Right forelimb (tissue), 1 donor: ENCODE results near the gene LMX1A.
A peak's percentile ranks its signal among the peaks of the same experiment; 100 is the strongest.

Source experiments
- DNase-seq: peaks from one replicate; pipeline ENCODE4 v3.0.0-alpha.2; 2018

The LMX1A gene

DNA sequence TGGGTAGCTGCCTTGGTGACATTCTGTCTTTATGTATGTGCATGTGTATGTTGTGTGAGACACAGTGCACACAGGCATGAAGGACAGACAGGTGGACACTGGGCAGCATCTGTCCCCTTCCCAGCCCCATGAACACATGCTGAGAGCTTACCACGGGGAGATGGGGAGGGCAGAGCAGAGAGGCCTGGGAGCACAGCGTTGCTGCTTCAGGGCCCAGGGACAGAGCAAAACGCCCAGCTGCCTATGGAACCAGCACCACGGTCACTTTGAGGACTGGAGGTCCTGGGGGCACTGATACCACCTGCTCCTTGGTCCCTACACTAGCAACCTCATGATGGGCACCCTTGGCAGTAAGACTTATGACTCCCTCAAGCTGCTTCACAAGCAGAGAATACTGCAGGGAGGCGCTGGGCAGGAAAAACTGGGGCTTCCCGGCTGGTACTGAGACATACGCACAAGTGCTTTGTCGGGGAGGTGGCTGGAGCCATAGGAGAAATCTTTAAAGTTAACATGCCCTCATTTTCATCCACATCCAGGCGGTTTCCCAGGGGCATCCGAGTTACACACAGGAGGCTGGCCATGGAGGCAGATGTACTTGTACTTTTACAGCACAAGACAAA lies 40.3 kb downstream of the LMX1A start:
- no peak for DNase-seq

DNA sequence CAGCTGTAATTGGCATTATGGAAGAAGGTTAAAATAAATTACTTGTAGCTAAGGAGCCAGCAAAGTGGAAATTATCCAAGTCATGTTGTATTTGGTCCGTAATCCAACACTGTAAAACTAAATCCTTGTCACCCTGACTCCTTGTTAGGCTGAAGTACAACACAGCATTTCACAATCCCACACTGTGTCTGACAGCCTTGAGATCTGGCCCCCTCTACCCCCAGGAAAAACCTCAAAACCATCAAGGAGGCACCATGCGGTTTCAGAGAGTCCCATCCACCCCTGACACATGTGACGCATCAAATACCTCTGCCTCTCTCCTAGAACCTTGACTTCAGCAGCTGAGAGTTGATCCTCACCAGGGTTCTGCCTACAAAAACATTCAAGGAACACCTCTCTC lies 41.0 kb downstream of the LMX1A start:
- DNase-seq = no peak

DNA sequence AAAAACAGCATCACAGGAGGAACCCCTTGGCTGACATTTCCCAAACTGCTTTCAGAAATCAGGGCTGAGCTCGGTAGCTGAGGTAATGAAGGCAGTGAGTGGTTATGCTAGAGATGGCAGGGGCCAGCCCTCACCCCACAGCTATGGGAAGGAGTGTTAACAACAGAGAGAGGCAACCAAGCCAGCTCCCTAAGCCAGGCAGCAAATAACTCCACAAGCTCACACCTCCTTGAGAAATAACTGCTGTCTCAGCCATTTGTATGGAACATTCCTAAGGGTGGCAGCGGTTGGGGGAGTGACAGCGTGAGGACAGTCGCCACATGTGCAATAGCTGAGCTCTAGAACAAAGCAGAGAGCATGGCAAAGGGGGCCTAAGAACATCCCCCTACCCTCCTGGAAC lies 42.6 kb downstream of the LMX1A start:
- no peak for DNase-seq

DNA sequence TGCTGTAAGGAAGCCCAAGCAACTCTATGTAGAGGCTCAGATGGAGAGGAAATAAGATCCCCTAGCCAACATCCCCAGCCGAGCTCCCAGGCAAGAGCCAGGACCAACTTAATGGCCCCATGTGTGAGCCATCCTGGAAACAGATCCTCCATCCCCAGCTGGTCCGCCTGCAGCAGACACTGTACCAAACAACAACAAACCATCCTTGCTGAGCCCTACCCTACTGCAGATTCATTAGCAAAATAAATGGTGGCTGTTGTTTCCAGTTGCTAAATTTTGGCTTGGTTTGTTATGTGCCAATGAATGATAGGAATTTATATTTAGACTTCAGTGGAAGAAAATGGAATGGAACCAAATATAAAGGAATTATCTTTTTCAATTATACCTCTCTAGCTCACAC lies 43.9 kb downstream of the LMX1A start:
- DNase-seq = no peak

DNA sequence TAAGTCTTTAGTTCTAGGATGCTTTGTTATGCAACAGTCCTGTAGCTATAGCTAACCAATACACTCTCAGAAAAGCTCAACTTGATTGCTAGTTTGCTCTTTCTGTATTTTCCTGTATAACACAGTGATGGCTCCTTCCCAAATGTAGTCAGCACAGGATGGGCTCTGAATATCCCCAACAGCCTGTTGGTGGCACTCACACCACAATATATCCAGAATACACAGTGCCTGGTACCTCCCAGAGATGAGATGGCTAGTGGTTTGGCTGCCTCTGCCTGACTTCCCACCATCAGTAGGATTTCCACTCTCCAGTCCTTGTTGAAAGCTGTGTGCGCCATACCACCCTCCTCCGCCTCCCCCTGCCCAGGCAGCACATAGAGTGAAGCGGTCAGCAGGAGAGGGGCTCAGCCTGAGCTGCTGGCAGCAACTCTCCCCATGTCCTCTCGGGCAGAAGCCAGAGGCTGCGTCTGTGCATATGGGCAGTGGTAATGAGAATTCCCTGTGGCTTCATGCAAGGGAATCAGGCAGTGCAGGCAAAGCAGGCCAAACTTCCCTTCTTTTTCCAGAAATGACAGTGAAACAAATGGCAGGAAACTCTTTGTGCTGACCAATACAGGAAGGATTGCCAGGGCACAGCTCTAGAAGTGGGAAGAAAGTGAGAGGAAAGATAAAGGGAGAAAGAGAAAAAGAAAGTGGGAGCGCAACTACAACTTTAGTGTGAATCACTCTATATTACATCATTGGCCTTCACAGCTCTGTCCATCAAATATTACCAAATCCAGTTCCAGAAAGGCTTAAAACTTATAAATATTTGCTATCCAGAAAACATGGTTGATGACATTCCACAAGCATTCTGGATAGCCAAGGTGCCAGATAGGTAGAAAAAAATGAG lies 49.7 kb downstream of the LMX1A start:
- DNase-seq = no peak

DNA sequence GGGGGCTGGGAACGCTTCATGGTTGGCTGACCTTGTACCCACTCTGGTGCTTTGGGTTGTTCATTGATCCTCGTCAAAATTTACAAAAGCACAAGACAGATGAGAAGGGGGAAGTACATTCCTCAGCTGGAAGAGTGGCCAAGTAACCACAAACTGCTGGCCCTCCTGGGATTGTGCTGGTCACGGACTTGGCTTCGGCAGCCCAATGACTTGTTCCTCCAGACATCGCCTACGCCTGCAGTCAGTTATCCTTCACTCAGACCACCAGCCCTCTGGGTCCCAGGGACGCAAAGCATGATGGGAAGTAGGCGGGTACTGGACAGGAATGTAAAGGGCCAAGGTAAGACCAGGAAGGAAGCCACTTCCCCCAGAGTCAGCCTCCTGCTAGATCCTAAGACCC lies 53.1 kb downstream of the LMX1A start:
- DNase-seq = no peak

DNA sequence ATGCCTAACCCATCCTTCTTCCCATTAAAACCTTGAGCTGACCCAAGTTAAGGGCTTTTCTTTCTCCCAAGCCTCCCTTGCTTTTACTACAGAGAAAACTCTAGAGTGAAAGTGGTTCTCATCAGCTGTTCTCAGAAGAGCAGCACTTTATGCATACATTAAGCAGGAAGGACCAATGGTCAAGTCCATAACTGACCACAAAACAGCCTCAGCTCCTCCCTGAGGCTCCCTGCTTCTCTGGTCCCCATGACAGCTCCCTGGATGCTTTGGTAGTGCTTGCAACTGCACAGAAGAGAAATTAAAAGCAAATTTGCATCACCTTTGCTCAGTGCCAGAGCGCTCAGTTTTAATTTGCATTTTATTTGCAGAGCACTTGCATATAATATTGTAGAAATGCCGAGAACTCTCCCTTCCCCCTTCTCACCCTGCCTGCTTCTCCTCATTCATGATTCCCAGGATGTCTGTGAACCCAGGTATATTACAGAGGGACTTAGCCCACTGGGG lies 56.1 kb downstream of the LMX1A start:
- DNase-seq = no peak

DNA sequence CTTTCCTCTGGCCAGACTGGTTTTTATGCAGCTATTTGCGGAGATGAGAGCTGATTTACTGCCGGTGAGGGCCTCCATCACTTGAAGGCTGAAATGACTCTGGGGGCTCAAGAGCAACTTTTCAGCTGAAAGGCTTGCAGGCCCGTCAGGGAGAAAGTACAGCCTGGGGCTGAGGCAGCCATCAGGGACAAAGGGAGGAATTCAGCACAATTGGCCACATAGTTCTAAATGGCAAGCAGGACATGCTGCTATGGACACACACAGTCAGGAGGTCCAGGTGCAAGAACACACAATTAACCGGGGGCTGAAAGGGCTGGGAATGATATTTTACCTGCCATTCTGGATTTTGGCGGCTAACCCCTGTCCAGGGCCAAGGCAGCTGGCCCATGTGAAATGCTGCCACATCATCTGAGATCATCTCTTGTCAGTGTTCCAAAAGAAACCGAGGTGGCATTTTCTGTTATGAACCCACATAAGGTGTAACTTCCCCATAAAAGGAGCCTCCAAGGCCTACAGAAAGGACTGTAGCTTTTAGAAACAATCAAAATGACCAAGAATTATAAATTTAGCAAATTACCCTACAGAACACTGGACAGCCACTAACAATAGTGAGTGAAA lies 58.2 kb downstream of the LMX1A start:
- no peak for DNase-seq

DNA sequence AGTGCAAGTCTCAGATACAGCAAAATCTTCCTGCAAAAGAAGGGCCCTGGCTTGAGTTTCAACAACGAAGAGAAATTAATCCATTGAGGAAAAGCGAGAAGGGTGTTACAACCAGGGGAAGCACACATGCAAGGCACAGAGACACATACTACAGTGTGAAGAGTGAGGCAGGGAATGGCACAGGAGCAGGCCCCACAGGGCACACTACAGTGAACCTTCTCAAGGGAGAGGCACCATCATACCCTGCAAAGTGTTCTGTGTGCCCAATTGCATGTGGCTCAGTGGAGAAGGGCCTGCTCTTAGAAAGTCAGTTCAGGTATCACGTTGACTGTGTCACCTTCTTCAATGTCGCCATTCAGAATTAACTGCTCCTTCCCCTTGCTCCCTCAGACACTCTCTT lies 60.3 kb downstream of the LMX1A start:
- no peak for DNase-seq

DNA sequence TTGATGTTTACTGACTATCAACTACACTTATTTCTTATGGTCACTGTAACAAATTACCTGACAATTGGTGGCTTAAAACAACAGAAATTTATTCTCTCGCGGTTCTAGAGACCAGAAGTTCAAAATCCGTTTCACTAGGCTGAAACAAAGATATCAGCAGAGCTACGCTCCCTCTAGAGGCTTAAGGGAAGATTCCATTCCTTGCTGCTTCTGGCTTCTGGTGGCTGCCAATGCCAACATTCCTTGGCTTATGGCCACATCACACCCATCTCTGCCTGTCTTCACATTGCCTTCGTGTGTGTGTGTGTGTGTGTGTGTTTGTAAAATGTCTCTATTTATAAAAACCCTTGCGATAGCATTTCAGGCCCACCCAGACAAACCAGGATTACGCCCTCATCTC lies 66.4 kb downstream of the LMX1A start:
- DNase-seq = no peak

DNA sequence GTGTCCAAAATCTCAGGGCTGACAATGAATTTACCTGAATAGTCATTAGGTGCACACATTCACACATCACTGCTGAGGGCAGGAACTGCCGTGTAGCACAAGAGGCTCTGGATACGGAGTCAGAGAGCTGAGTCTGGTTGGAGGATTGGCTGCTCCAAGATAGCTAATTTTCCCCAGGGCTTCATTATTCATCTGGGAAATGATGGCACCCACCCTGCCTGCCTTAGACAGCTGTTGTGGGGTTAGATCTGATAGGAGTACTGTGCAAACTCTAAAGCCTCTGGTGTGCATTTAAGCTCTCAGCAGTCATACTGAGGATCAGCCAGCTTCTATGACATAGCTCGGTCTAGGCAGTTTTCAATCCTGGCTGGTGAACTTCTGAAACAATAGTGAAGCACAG lies 67.0 kb downstream of the LMX1A start:
- DNase-seq = no peak

DNA sequence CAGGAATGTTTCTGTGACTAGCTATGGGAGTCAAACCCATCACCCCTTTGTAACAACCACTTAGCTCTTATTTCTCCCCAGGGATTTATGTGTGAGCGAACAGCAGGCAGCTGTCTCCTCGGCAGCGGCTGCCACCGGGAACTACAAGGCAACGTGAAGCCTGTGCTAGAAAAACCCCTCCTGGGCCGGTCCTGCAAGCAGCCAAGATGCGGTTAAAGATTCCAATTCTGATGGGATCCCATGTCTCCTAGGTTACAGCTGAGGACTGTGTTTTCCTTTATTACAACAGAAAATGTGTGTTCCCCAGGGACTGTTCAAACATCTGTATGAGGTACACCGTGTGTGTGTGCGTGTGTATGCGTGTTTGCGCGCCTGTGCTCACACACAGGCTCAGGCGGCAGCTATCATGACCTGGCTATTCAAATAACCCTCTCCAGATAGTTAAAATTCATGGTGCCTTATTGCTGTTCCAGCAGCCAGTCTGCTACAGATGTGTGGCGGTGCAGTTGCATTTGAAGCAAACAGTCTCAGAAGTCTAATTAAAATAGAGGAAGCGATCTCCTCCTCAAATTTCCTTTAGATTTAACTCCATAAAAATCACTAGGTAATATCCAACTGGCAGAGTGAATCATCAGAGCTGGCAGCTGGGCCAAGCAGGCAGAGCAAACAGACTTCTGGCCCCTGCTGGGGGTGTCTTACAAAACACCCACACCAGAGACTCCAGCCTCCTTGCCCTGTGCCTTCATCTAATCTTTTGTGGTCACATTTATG lies 68.0 kb downstream of the LMX1A start:
- DNase-seq = peak; percentile 52

DNA sequence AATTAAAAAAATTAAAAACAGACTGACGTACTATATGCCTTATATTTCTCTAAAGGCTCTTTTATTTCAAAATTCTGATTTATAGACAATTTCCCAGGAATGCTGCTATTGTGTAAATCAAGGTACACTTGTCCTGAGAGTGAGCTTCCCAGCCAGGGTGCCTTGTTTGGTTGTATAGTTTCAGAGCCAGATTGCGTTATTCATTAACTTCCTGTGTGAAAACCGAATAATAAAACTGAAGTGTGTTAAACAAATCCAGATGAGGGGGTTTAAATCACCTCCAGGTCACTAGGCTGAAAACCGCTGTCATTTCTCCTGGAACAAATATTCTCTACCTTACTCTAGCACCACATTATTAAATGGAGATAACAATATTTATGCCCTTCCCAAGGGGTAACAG lies 68.7 kb downstream of the LMX1A start:
- DNase-seq = no peak

DNA sequence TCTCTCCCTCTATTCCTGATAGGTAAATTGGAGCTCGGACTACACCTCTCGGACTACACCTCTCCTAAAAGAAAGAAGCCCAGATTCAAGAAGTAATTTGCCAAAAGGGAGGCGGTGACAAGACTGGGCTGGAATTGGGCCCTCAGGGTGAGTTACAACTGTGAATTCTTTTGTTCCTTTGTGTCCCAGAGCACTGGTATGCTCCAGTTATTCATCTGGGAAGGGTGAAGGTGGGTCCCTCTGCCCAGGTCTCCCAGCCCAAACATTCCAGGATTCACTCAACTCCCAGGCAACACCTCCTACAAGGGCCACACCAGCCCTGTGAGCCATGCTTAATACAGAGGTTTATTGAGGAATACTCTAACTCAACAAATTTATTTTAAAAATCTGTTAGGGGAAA lies 69.2 kb downstream of the LMX1A start:
- no peak for DNase-seq

DNA sequence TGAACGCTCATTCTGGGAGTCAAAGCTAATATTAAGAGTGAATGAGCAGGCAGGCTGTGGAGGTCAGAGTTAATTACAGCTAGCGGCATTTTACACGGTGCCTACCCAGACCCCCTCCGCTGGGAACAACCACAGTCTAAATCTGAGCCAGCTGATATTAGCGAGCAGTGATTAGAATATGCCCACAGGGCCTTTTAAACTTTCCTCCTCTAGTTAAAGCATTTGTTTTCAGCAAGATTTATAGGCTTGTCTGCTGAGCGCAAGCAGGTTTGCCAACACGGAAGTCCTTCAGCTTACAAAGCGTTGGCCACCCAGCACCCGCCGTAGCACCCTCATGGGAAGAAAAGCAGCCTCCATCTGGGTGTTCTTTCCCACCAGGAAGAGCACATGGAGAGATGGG lies 72.1 kb downstream of the LMX1A start:
- no peak for DNase-seq

DNA sequence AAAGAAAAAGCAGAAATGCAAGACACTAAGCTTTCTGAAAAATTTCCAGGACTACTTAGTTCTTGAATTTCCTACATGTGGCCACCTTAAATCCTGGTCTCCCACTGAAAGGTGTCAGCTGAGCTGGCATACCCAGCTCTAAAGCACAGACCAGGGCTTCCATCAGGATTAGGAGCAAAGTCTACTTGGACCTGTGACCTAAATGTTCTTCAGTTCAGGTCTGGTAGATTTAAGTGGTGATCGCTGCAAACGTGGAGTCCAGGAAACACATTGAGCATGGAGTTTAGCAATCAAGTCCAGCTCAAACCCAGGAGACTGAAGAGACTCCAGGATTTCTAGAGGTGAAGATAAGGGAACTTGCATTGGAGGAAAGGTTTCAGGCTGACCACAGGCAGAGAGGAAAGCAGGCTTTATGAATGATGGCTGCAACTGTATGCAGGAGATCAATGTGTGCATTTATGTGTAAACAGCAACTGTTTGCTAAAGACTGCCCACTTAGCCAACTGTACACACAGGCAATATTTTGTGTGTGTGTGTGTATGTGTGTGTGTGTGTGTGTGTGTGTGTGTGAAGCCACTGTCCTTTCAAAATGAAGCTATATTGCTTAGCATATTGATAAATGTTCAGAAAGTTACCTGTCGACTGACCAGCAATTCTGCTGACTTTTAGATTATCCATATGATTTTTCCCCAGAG lies 75.2 kb downstream of the LMX1A start:
- DNase-seq = no peak

DNA sequence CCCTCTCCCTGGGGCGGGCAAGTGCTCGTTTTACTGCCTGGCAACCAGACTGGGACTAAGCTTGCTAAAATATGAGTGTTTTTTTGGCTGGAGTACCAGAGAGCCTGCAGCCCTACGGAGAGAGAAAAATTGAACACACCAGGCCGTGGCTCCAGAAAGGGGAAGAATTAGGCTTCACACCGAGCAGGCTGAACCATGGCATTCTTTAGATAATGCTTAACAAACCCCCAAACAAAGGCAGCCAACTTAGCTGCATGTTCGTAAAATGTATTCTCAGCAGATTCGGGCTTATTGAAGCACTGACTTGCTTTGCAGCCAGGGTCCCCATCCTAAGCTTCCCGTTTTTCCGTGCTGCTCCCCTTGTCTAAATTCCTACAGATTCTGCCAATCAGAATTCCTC lies 76.6 kb downstream of the LMX1A start:
- DNase-seq = no peak

DNA sequence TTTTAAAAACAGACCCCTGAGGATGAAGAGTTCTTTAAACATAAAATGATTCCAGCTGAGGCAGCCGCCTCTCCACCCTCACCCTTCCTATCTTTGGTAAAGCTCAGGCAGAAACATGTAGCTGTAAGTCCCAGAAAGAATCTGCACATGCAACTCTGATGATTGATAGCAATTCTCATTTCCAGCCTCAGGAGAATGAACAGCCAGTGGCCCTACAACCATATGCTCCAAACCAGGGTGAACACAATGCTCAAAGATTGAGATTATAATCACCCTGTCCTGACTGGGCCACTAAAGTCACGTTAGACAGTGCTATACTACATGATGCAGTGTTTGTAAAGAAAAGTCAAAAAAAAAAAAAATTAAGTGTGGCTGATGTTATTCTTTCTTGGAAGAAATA lies 80.2 kb downstream of the LMX1A start:
- DNase-seq = no peak

DNA sequence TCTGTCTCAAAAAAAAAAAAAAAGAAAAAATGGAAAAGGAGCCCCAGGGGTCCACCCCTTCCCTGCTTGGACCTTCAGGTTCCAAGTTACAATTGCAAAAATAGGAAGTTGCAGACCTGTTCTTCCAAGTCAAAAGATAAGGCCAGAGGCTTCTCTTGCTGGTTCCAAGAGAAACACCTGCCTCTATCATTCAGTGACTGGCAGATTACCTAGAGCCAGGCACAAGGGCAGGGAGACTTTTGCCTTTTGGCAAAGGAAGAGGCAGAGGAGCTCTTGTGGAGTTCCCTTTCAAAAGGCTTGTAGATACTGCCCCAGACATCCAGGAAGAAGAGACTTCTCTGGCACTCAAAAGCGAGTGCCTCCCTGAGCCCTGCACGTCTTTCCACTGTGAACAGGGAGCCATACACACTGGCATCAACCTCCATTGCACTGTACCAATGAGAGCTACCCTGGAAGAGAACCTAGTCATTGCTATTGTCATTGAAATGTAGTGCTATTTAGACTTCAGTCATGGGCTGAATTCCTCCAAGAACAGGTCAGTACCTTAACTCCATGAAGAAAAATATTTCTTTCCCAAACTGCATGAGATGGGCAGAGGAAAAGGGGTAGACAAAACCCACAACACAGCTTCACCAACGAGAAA lies 91.2 kb downstream of the LMX1A start:
- no peak for DNase-seq

DNA sequence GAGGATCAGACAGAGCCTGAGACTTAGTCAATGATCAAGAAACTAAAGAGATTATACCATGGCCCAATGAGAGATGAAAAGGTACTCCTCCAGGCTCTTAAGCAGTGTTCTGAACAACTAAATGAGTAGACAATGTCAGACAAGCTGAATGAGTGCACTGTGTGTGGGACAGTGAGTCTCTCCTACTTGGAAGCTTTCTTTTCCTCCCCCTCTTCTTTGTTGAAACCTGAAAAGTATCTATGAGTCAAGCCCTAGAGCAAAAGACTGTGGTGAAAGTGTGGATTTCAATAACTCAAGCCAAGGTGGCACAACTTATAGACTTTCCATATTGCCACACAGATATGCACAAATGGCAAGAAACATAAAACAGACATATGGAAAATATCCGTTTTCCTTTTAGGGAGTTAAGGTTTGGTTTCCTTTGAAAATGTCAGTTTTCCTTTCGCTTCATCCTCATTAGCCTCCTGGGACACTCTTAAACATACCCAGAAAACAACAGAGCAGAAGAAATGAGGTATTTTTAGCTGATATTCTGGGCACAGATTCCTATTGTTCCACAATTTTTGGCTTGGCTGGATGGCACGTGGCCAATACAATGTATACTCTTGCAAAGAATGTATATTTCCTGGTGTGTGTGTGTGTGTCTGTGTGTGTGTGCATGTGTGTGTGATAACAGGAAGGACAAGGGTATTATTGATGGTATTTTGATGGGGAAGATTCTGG lies 96.6 kb downstream of the LMX1A start:
- peak; percentile 54 for DNase-seq

DNA sequence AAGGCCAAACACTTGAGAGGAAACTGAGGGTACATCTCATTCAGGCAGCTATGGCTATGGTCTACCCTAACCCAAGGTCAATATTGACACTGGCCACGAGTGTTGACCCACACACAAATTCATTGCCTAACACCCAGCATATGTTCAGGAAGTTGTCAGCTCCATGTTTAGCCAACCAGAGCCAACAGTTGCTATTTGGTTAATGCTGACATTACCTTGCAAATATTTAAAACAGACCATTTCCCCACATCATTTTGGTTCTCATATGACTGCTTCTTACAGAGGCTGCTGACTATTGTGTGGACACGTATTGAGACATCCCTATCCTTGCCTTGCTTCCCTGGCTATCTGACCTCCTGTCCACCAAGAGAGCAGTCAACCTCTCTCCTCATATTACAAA lies 97.3 kb downstream of the LMX1A start:
- DNase-seq = no peak
